Mesendoderm (in vitro differentiated cells): ENCODE data around the gene FHAD1.

Experiments
- DNase-seq: peaks from one replicate; pipeline ENCODE4 v3.0.0; 2013
- H2AK5ac ChIP-seq: 2 replicates; pipeline ENCODE4 v1.6.1; 2013; ENCODE audit warnings: low read length, inconsistent platforms
- H2BK120ac ChIP-seq: 2 replicates; pipeline ENCODE4 v1.6.1; 2013; ENCODE audit warnings: low read depth, mild to moderate bottlenecking, low read length, moderate library complexity, mixed read lengths
- H2BK15ac ChIP-seq: replicated peaks from 2 replicates; pipeline ENCODE4 v1.6.1; 2013; ENCODE audit warnings: low read depth, mild to moderate bottlenecking, moderate library complexity
- H2BK5ac ChIP-seq: 2 replicates; pipeline ENCODE4 v1.6.1; 2013; ENCODE audit warnings: low read length, inconsistent platforms
- H3K18ac ChIP-seq: 2 replicates; pipeline ENCODE4 v1.6.1; 2013; ENCODE audit warnings: mild to moderate bottlenecking, low read length, mixed read lengths
- H3K23ac ChIP-seq: one replicate; pipeline ENCODE4 v1.6.1; 2013; ENCODE audit warnings: low read length
- H3K27ac ChIP-seq: 2 replicates; pipeline ENCODE4 v1.5.1; 2013; ENCODE audit warnings: low read depth, mild to moderate bottlenecking, inconsistent platforms, low read length, moderate library complexity
- H3K27me3 ChIP-seq: 2 replicates; pipeline ENCODE4 v1.6.1; 2013; ENCODE audit warnings: low read length, control low read depth, mild to moderate bottlenecking, inconsistent platforms; ENCODE audit not compliant: insufficient read depth, poor library complexity
- H3K36me3 ChIP-seq: 2 replicates; pipeline ENCODE4 v1.6.1; 2013; ENCODE audit warnings: low read length, inconsistent platforms; ENCODE audit not compliant: control insufficient read depth, insufficient read depth
- H3K4ac ChIP-seq: one replicate; pipeline ENCODE4 v1.6.1; 2013; ENCODE audit warnings: low read depth, mild to moderate bottlenecking, low read length, moderate library complexity
- H3K4me1 ChIP-seq: 2 replicates; pipeline ENCODE4 v1.6.1; 2013; ENCODE audit warnings: low read depth, low read length, inconsistent platforms; ENCODE audit not compliant: control insufficient read depth
- H3K4me2 ChIP-seq: 2 replicates; pipeline ENCODE4 v1.6.1; 2013; ENCODE audit warnings: low read length
- H3K4me3 ChIP-seq: 2 replicates; pipeline ENCODE4 v1.5.1; 2013; ENCODE audit warnings: mild to moderate bottlenecking, low read length
- H3K56ac ChIP-seq: one replicate; pipeline ENCODE4 v1.6.1; 2013; ENCODE audit warnings: low read length
- H3K79me1 ChIP-seq: 2 replicates; pipeline ENCODE4 v1.6.1; 2013; ENCODE audit warnings: low read length, inconsistent platforms
- H3K79me2 ChIP-seq: 2 replicates; pipeline ENCODE4 v1.6.1; 2013; ENCODE audit warnings: mild to moderate bottlenecking, low read length; ENCODE audit not compliant: control insufficient read depth, insufficient read depth
- H3K9ac ChIP-seq: 2 replicates; pipeline ENCODE4 v1.6.1; 2013; ENCODE audit warnings: low read length, inconsistent platforms
- H4K5ac ChIP-seq: one replicate; pipeline ENCODE4 v1.6.1; 2013; ENCODE audit warnings: low read length
- H4K8ac ChIP-seq: one replicate; pipeline ENCODE4 v1.6.1; 2013; ENCODE audit warnings: low read depth, mild to moderate bottlenecking, control low read depth, low read length, moderate library complexity
- WGBS: extraction: QIAGEN DNeasy Blood & Tissue Kit; methylation state at CpG from one replicate; pipeline ENCODE4 v1.1.7; 2013; ENCODE audit warnings: low lambda C conversion rate, missing lambda C conversion rate; ENCODE audit not compliant: insufficient coverage; ENCODE audit errors: extremely low coverage; 5-methylcytosine and 5-hydroxymethylcytosine counted together

The FHAD1 gene

GRCh38 chr1:15330028-15330427 lies 83.0 kb downstream of the FHAD1 start:
- Histone ChIP-seq H3K23ac (no peak overlapping the region), H4K5ac (no peak overlapping the region), H2BK120ac (no peak overlapping the region), H3K79me1 (no peaks in the 10 kb centered on the region), H3K9ac (no peak overlapping the region), H3K56ac (no peak overlapping the region), H2BK15ac (no peak overlapping the region), H3K79me2 (no peaks in the 10 kb centered on the region), H3K27me3 (no peaks in the 10 kb centered on the region), H3K27ac (no peak overlapping the region), H2AK5ac (no peak overlapping the region), H2BK5ac (no peak overlapping the region), H3K4me2 (no peak overlapping the region), H3K4me3 (no peak overlapping the region), H4K8ac (no peak overlapping the region), H3K18ac (no peak overlapping the region), H3K4me1 (no peaks in the 10 kb centered on the region), H3K36me3 (no peaks in the 10 kb centered on the region), H3K4ac (no peak overlapping the region)
- no CpG with 5 or more reads among the region's 8 CpGs for WGBS
- DNase-seq = no peak

GRCh38 chr1:15331180-15331579 lies 84.2 kb downstream of the FHAD1 start:
- Histone ChIP-seq H4K8ac (no peak overlapping the region), H3K56ac (no peak overlapping the region), H3K79me2 (no peaks in the 10 kb centered on the region), H3K23ac (no peak overlapping the region), H3K79me1 (no peaks in the 10 kb centered on the region), H3K27me3 (no peaks in the 10 kb centered on the region), H3K4me3 (no peak overlapping the region), H3K4me1 (no peaks in the 10 kb centered on the region), H3K9ac (no peak overlapping the region), H3K4ac (no peak overlapping the region), H3K36me3 (no peaks in the 10 kb centered on the region), H2BK120ac (no peak overlapping the region), H2BK5ac (no peak overlapping the region), H3K18ac (no peak overlapping the region), H3K27ac (no peak overlapping the region), H3K4me2 (no peak overlapping the region), H2BK15ac (no peak overlapping the region), H4K5ac (no peak overlapping the region), H2AK5ac (no peak overlapping the region)
- 100% methylated on average over 2 of the region's 5 CpGs for WGBS
- DNase-seq = no peak

GRCh38 chr1:15331734-15332133 lies 84.7 kb downstream of the FHAD1 start:
- no peak overlapping the region for H3K4ac ChIP-seq
- no peak overlapping the region for H3K27ac ChIP-seq
- no CpG with 5 or more reads among the region's 2 CpGs for WGBS
- no peak overlapping the region for H4K8ac ChIP-seq
- H3K9ac ChIP-seq = no peak overlapping the region
- no peaks in the 10 kb centered on the region for H3K79me1 ChIP-seq
- no peak overlapping the region for H3K56ac ChIP-seq
- no peak for DNase-seq
- H4K5ac ChIP-seq = no peak overlapping the region
- H3K18ac ChIP-seq = no peak overlapping the region
- no peaks in the 10 kb centered on the region for H3K36me3 ChIP-seq
- no peak overlapping the region for H2BK5ac ChIP-seq
- no peak overlapping the region for H2BK15ac ChIP-seq
- no peak overlapping the region for H2BK120ac ChIP-seq
- no peaks in the 10 kb centered on the region for H3K27me3 ChIP-seq
- no peaks in the 10 kb centered on the region for H3K79me2 ChIP-seq
- no peak overlapping the region for H2AK5ac ChIP-seq
- no peaks in the 10 kb centered on the region for H3K4me1 ChIP-seq
- no peak overlapping the region for H3K4me2 ChIP-seq
- no peak overlapping the region for H3K23ac ChIP-seq
- H3K4me3 ChIP-seq = no peak overlapping the region

GRCh38 chr1:15332525-15332924 lies 85.5 kb downstream of the FHAD1 start:
- no peak overlapping the region for H2BK120ac ChIP-seq
- no peak overlapping the region for H2AK5ac ChIP-seq
- no peak overlapping the region for H3K9ac ChIP-seq
- WGBS = no CpG with 5 or more reads among the region's 4 CpGs
- no peaks in the 10 kb centered on the region for H3K27me3 ChIP-seq
- no peak overlapping the region for H4K5ac ChIP-seq
- no peak overlapping the region for H3K56ac ChIP-seq
- H3K18ac ChIP-seq = no peak overlapping the region
- H3K4me3 ChIP-seq = no peak overlapping the region
- no peak overlapping the region for H2BK15ac ChIP-seq
- no peaks in the 10 kb centered on the region for H3K36me3 ChIP-seq
- no peak for DNase-seq
- H4K8ac ChIP-seq = no peak overlapping the region
- no peak overlapping the region for H3K4ac ChIP-seq
- H3K23ac ChIP-seq = no peak overlapping the region
- H3K27ac ChIP-seq = no peak overlapping the region
- H3K79me2 ChIP-seq = no peaks in the 10 kb centered on the region
- H3K4me1 ChIP-seq = no peaks in the 10 kb centered on the region
- H3K79me1 ChIP-seq = no peaks in the 10 kb centered on the region
- no peak overlapping the region for H2BK5ac ChIP-seq
- no peak overlapping the region for H3K4me2 ChIP-seq

GRCh38 chr1:15332952-15333715 lies 86.1 kb downstream of the FHAD1 start:
- no peaks in the 10 kb centered on the region for H3K79me2 ChIP-seq
- H3K79me1 ChIP-seq = no peaks in the 10 kb centered on the region
- H2AK5ac ChIP-seq = no peak overlapping the region
- H3K36me3 ChIP-seq = no peaks in the 10 kb centered on the region
- WGBS = 100% methylated on average over 1 of the region's 11 CpGs
- no peak overlapping the region for H4K5ac ChIP-seq
- DNase-seq = no peak
- H3K27ac ChIP-seq = no peak overlapping the region
- H3K27me3 ChIP-seq = no peaks in the 10 kb centered on the region
- no peak overlapping the region for H3K9ac ChIP-seq
- H3K56ac ChIP-seq = no peak overlapping the region
- H3K4ac ChIP-seq = no peak overlapping the region
- no peak overlapping the region for H3K18ac ChIP-seq
- H3K4me2 ChIP-seq = no peak overlapping the region
- no peak overlapping the region for H2BK15ac ChIP-seq
- no peak overlapping the region for H4K8ac ChIP-seq
- H3K4me3 ChIP-seq = no peak overlapping the region
- no peak overlapping the region for H2BK5ac ChIP-seq
- no peak overlapping the region for H2BK120ac ChIP-seq
- H3K4me1 ChIP-seq = no peaks in the 10 kb centered on the region
- H3K23ac ChIP-seq = no peak overlapping the region

GRCh38 chr1:15334995-15335394 lies 88.0 kb downstream of the FHAD1 start:
- Histone ChIP-seq H2BK5ac (no peak overlapping the region), H3K9ac (no peak overlapping the region), H3K4me3 (no peak overlapping the region), H3K18ac (no peak overlapping the region), H3K56ac (no peak overlapping the region), H3K79me1 (no peaks in the 10 kb centered on the region), H2BK15ac (no peak overlapping the region), H3K4ac (no peak overlapping the region), H3K79me2 (no peaks in the 10 kb centered on the region), H3K36me3 (no peaks in the 10 kb centered on the region), H3K4me1 (no peaks in the 10 kb centered on the region), H4K8ac (no peak overlapping the region), H4K5ac (no peak overlapping the region), H3K4me2 (no peak overlapping the region), H2AK5ac (no peak overlapping the region), H2BK120ac (no peak overlapping the region), H3K27ac (no peak overlapping the region), H3K23ac (no peak overlapping the region), H3K27me3 (no peaks in the 10 kb centered on the region)
- no CpG with 5 or more reads among the region's 10 CpGs for WGBS
- no peak for DNase-seq
